Muscle of leg (tissue), 11 donors: ENCODE results near the gene MYH13. TPM values are rescaled to one million over a fixed set of nuclear protein-coding genes. Genes with fewer than 3 reads are reported as not detected.

Experiments
- DNase-seq: peaks from one replicate; pipeline ENCODE4 v3.0.0; 2013
- H3K27ac ChIP-seq: one replicate; pipeline ENCODE4 v1.5.1; 2013; ENCODE audit warnings: mild to moderate bottlenecking, low read length, control low read depth
- H3K27me3 ChIP-seq: one replicate; pipeline ENCODE4 v1.6.1; 2013; ENCODE audit warnings: low read length; ENCODE audit not compliant: control insufficient read depth, insufficient read depth
- H3K36me3 ChIP-seq: one replicate; pipeline ENCODE4 v1.6.1; 2013; ENCODE audit warnings: low read length; ENCODE audit not compliant: control insufficient read depth, insufficient read depth
- H3K4me1 ChIP-seq: one replicate; pipeline ENCODE4 v1.6.1; 2013; ENCODE audit warnings: low read length; ENCODE audit not compliant: control insufficient read depth, insufficient read depth
- H3K4me3 ChIP-seq: one replicate; pipeline ENCODE4 v1.5.1; 2013; ENCODE audit warnings: low read length, control low read depth
- H3K9me3 ChIP-seq: replicated peaks from 2 replicates; pipeline ENCODE4 v1.6.1; 2013; ENCODE audit warnings: low read depth, low read length; ENCODE audit not compliant: control insufficient read depth
- WGBS: methylation state at CpG from one replicate; pipeline ENCODE4 v1.1.5; 2013; ENCODE audit warnings: missing lambda C conversion rate; ENCODE audit not compliant: insufficient coverage; 5-methylcytosine and 5-hydroxymethylcytosine counted together
- polyA plus RNA-seq, 8 donors: library from polyadenylated mRNA; unstranded; fragments of 120-200 nt; gene quantifications; one replicate each; pipeline versions ENCODE4 v1.2.1 to v1.2.3, GENCODE V29; 2013; ENCODE audit warnings: inconsistent platforms in 1 of 8, low replicate concordance in 1 of 8; ENCODE audit not compliant: insufficient read length in 8 of 8, insufficient read depth in 1 of 8
- total RNA-seq: library from RNA; stranded (reverse); fragments of 120-200 nt; gene quantifications from one replicate; pipeline ENCODE4 v1.2.4, GENCODE V29; 2013

Gene MYH13
- total and polyA plus RNA-seq, 9 donors: 0.31 to 1.4 (median 0.93) TPM

DNA sequence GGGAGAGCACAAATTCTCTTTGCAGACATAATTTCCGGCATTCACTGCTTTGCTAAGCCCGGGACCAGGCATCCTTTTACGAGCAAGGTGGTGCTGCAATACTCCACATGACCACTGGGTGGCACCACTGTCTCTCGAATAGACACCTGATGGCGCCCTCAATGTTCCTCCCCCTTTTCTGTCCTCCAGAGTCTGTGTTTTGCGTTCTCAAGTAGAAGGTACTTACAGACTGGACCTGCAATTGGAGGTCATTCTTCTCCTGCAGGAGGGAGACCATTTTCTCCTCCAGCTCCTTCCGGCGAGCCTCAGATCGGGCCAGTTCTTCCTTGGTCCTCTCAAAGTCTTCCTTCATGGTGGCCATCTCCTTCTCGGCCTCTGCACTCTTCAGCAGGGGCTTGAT, 45.2 kb downstream of the MYH13 start:
- no peak overlapping the region for H3K27ac ChIP-seq
- peak; percentile 83 for DNase-seq
- peaks cover 3% of the 10 kb centered on the region for H3K4me1 ChIP-seq
- 29% methylated on average over 9 of the region's 10 CpGs for WGBS
- H3K4me3 ChIP-seq: no peak overlapping the region
- H3K27me3 ChIP-seq: no peaks in the 10 kb centered on the region
- no peaks in the 10 kb centered on the region for H3K9me3 ChIP-seq
- no peaks in the 10 kb centered on the region for H3K36me3 ChIP-seq

- no CpG with 5 or more reads among the region's 4 CpGs for WGBS
- H3K36me3 ChIP-seq: no peaks in the 10 kb centered on the region
- H3K9me3 ChIP-seq: no peaks in the 10 kb centered on the region
- no peak overlapping the region for H3K4me3 ChIP-seq
- DNase-seq: no peak
- H3K27me3 ChIP-seq: no peaks in the 10 kb centered on the region
- peaks cover 3% of the 10 kb centered on the region for H3K4me1 ChIP-seq
- no peak overlapping the region for H3K27ac ChIP-seq
Measured at GRCh38 chr17:10325031-10325695, 47.6 kb downstream of the MYH13 start.

- Histone ChIP-seq H3K27me3 (no peaks in the 10 kb centered on the region), H3K9me3 (no peaks in the 10 kb centered on the region), H3K4me3 (no peak overlapping the region), H3K4me1 (peaks cover 3% of the 10 kb centered on the region), H3K27ac (no peak overlapping the region), H3K36me3 (no peaks in the 10 kb centered on the region)
- WGBS: 80% methylated on average over 5 of the region's 11 CpGs
- DNase-seq: no peak
Measured at GRCh38 chr17:10323812-10324610, 48.8 kb downstream of the MYH13 start.

DNA sequence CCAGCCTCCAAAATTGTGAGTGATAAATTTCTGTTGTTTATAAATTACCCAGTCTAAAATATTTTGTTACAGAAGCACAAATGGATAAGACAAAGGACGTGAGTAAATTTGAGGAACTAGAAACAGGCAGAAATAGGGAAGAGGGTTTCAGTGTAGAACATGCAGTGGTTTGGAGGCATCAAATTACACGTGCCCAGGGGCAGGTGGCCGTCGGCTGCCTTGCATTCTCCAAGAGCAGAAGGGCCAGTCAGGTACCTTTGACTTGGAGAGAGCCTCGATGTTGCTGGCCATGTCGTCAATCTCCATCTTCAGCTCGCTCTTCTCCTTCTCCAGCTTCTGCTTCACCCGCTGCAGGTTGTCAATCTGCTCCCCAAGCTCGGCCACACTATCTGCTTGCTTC, 54.3 kb downstream of the MYH13 start:
- H3K4me1 ChIP-seq: peaks cover 11% of the 10 kb centered on the region
- 54% methylated on average over 9 of the region's 9 CpGs for WGBS
- no peak overlapping the region for H3K27ac ChIP-seq
- no peaks in the 10 kb centered on the region for H3K9me3 ChIP-seq
- H3K4me3 ChIP-seq: no peak overlapping the region
- H3K36me3 ChIP-seq: no peaks in the 10 kb centered on the region
- no peaks in the 10 kb centered on the region for H3K27me3 ChIP-seq
- peak; percentile 23 for DNase-seq

- DNase-seq: no peak
- Histone ChIP-seq H3K36me3 (no peaks in the 10 kb centered on the region), H3K9me3 (no peaks in the 10 kb centered on the region), H3K27ac (no peak overlapping the region), H3K27me3 (no peaks in the 10 kb centered on the region), H3K4me3 (no peak overlapping the region), H3K4me1 (peaks cover 11% of the 10 kb centered on the region)
- WGBS: 66% methylated on average over 5 of the region's 5 CpGs
Measured at GRCh38 chr17:10317543-10317834, 55.3 kb downstream of the MYH13 start.

GRCh38 chr17:10316801-10317542, 55.8 kb downstream of the MYH13 start:
- Histone ChIP-seq H3K27ac (no peak overlapping the region), H3K4me3 (no peak overlapping the region), H3K36me3 (no peaks in the 10 kb centered on the region), H3K27me3 (no peaks in the 10 kb centered on the region), H3K4me1 (peaks cover 11% of the 10 kb centered on the region), H3K9me3 (no peaks in the 10 kb centered on the region)
- WGBS: 49% methylated on average over 18 of the region's 19 CpGs
- peak; percentile 77 for DNase-seq

GRCh38 chr17:10314329-10314728, 58.5 kb downstream of the MYH13 start:
- no peaks in the 10 kb centered on the region for H3K36me3 ChIP-seq
- H3K27ac ChIP-seq: no peak overlapping the region
- peaks cover 11% of the 10 kb centered on the region for H3K4me1 ChIP-seq
- H3K4me3 ChIP-seq: no peak overlapping the region
- WGBS: 0% methylated on average over 1 of the region's 5 CpGs
- DNase-seq: peak; percentile 30
- H3K27me3 ChIP-seq: no peaks in the 10 kb centered on the region
- no peaks in the 10 kb centered on the region for H3K9me3 ChIP-seq

DNA sequence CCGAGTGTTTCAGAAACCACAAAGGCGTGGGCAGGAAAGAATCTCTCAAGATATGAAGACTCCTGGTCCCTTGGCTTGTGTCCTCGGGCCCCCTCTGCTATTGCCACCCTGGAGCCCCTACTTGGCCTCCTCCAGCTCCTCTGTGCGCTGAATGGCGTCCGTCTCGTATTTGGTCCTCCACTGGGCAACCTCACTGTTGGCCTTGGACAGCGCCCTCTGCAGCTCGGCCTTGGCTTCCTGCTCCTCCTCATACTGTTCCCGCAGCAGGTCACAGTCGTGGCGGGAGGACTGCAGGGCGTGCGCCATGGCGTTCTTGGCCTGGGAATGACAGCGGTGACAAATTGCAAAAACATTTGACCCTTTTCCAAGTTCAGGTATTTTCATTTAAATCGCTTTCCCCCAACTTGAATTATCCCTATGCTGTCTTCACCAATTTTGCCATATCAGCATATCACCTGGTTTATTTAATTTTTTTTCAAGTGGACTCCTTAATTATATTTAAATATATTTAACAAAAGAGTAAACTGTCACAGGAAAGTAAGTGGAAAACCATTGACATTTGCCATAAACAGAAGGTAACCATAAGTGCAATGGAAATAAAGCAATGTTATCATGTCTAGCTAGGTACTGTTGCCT, 59.7 kb downstream of the MYH13 start:
- 88% methylated on average over 16 of the region's 17 CpGs for WGBS
- Histone ChIP-seq H3K36me3 (no peaks in the 10 kb centered on the region), H3K27ac (no peak overlapping the region), H3K4me3 (no peak overlapping the region), H3K4me1 (peaks cover 6% of the 10 kb centered on the region), H3K27me3 (no peaks in the 10 kb centered on the region), H3K9me3 (no peaks in the 10 kb centered on the region)
- no peak for DNase-seq

- Histone ChIP-seq H3K27ac (no peak overlapping the region), H3K4me1 (no peaks in the 10 kb centered on the region), H3K36me3 (no peaks in the 10 kb centered on the region), H3K27me3 (no peaks in the 10 kb centered on the region), H3K4me3 (no peak overlapping the region), H3K9me3 (no peaks in the 10 kb centered on the region)
- no peak for DNase-seq
- WGBS: 100% methylated on average over 1 of the region's 6 CpGs
Measured at GRCh38 chr17:10311131-10311530, 61.7 kb downstream of the MYH13 start.
